GM18870 (cell line): ENCODE results near the gene LFNG.
"Not testable (repeated sequence)": the region's sequence is repeated elsewhere in the genome, so short reads cannot be mapped to it uniquely, and the experiment has no call there.

Source experiments
- ATAC-seq: cut with Tn5 transposase; IDR thresholded peaks from one replicate; pipeline ENCODE4 v1.9.1; 2021; ENCODE audit warnings: moderate library complexity; ENCODE audit not compliant: unreplicated experiment

The LFNG gene

DNA sequence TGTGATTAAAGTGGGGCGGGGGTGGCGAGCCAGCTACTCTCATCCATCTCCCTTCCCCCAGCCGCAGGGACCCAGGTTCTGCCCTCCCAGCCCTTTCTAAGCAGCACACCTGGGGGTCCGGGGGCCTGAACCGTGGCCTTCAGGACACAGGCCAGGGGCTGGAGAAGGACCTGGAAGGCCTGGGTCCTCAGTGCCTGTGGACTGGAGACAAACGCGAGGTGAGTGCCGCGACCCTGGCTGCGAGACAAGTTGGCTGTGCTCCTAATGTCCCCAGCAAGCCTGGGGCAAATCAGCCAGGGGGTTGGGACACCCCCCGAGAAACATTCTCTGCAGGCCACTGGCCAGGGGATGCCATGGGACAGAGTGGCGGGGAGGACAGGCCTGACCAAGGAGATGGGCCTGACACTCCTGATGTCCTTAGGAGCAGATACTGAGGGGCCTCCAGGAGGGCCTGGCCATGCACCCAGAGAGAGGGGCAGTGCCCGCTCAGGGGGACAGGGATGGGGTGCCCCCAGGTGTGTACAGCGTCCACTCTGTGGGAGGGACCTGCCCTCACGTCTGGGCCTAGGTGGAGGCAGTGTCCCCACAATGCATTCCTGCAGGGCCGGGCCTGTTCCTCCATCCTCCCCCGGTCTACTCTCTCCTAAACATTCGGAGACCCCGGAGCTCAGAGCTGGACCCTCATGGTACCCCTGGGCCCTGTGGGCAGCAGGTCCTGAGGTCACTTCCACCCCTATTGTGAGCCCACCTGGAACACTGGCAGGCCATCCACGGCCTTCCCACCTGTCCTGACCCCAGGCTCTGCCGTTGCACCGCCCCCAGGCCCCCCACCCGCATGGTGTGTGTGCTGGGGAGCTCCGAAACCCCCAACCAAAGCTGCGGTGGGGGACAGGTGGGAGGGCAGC, 22.7 kb downstream of the LFNG start:
- no peak for ATAC-seq

- ATAC-seq, result no peak
Measured at GRCh38 chr7:2542916-2543871, 23.6 kb downstream of the LFNG start.

DNA sequence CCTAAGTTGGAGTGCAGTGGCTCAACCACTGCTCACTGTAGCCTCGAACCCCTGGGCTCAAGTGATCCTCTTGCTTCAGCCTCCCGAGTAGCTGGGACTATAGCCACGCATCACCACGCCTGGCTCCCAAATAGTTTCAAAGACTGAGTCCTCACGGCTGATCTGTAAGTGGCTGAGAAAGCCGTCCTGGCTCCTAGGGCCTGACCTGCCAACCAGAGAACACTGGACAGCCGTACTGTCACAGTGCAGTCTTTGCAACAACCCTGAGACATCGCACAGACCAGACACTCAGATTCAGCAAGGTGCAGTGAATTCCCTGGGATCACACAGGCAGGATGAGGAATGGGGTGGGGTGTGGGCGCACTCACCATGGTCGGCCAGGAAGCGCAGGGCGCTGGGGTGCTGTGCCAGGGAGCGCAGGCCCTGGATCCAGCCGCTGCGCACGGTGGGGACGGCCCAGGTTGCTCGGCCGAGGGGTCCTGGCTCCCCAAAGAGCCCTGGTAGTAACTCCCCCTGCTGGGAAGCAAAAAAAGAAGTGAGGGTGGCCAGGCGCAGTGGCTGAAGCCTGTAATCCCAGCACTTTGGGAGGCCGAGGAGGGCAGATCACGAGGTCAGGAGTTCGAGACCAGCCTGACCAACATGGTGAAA, 25.1 kb downstream of the LFNG start:
- ATAC-seq, result no peak

DNA sequence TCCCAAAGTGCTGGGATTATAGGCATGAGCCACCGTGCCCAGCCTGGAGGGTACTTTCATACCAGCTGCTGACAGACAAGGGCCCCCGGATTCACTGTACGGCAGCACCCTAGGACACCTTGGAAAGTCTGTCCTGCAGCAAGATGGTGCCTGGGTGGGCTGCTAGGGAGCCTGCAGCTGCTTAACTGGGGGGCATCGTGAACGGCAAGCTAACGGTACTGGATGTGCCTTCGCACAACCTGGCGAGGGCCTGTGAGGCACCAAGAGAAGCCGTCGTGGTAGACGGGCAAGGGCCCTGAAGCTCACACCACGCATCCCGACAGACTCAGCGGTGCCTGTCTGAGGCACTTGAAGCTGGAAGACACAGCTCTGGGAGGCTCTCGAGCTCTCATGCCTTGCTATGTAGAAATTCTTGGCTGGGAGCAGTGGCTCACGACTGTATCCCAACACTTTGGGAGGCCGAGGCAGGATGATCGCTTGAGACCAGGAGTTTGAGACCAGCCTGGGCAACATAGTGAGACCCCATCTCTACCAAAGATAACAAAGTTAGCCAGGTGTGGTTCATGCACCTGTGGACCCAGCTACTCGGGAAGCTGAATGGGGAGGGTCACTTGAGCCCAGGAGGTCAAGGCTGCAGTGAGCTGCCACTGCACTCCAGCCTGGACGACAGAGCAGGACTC, 26.3 kb downstream of the LFNG start:
- ATAC-seq, result no peak

DNA sequence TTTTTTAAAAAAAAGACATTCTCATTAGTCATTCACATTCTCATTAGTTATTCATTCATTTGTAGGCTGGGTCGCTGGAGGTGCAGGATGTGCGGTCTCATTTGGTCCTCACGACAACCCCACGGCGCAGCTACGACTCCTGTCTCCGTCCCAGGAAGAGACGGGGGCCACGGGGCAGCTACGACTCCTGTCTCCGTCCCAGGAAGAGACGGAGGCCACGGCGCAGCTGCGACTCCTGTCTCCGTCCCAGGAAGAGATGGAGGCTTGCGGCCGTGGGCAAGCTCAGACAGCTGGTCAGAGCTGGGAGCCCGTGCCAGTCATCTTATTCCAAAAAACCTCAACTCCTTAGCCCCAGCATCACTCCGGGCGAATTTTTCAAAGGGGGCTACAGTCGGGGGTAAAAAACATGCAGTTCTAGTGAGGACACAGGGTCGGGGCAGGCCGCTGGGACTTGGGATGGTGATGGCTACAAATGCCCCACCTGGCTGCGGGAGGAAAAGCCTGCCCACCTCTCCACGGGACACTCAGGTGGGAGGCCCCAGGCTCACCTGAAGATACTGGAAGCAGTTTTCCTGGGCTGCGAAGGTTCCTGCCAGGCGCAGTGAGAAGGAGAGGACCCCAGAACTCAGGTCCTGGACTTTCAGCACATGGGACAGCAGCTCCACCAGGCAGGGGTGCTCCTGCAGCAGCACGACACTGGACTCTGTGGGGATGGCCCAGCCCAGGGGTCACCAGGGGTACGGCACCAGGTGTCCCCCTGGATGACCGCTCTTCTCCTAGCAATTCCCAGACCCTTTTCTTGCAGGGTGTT, 27.4 kb downstream of the LFNG start:
- ATAC-seq, result no peak

GRCh38 chr7:2551418-2551817, 31.8 kb downstream of the LFNG start:
- no peak for ATAC-seq

- no peak for ATAC-seq
Measured at GRCh38 chr7:2553108-2553507, 33.5 kb downstream of the LFNG start.

DNA sequence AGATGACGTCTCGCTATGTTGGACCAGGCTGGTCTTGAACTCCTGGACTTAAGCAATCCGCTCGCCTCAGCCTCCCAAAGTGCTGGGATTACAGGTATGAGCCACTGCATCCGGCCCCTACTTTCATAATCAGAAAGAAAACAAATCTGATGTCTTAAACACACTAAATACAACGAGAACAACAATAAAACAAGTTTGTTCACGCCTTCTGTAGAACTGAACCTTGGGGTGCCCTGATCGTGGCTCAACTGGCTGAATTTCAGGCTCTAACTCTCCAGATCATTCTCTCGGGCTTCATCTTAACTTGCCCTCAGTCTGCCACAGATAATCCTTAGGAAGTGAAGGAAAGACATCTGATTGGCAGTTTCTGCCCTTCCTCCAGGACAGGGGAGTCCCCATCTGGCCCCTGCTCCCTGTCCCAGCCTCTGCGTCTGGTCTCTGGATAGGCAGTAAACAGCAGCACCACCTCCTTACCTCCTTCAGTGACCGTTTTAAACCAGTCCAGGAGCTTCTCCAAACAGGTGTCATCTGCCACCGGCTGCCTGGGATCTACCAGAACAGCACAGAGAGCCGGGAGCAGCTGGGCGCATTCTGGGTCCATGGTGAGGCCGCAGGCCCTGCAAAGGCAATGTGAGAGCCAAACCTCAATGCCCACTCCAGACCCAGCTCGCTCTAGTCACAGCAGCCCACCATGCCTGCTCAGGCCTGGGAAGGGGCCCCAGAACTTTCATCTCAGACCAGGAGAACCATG, 34.4 kb downstream of the LFNG start:
- ATAC-seq, result no peak

GRCh38 chr7:2554661-2555111, 35.1 kb downstream of the LFNG start:
- no peak for ATAC-seq

DNA sequence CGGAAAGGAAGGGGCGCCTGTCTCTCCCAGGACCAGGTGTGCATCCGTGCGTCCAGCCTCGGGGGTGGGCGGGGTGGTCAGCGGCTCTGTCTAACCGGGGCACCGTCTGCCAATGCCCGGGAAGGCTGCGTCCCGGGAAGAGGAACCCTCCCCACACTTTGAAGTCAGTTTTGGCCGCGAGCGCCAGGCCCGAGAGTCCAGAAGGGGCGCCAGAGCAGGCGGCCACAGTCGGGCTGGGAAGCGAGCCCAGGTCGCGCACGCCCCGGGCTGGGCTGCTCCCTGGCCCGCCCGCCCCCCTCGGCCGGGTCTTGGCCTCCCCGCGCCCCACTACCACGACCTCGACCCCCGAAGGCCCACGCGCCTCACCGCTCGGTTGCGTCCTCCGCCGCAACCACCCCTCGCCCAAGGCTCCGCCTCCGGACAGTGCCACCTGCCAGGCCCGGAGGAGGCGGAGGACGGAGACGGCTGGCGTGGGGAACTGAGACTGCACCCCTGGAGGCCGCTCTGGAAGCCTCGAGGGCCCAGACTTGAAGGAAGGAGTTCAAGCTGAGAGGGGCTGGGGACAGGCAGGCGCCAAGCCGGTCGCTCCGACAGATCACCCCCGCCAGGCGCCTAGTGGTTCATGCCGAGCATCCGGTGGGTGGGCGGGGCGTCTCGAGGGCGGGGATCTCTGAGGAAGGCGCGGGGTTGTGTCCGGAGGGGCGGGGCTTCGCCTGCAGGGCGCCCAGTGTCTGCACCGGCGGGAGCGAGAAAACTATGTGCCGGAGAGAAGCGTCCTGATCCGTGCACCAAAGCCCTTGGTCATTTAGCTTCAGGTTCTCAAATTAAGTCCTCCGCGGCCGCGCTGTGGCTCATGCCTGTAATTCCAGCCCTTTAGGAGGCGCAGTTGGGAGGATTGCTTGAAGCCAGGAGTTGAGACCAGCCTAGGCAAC, 35.8 kb downstream of the LFNG start, which contains the start of gene BRAT1:
BRAT1 (minus strand) TSS at position 404 of the 932 bp plus-strand sequence. CDS start 1,093 bp downstream, outside the sequence.
- peak; percentile 46 for ATAC-seq

DNA sequence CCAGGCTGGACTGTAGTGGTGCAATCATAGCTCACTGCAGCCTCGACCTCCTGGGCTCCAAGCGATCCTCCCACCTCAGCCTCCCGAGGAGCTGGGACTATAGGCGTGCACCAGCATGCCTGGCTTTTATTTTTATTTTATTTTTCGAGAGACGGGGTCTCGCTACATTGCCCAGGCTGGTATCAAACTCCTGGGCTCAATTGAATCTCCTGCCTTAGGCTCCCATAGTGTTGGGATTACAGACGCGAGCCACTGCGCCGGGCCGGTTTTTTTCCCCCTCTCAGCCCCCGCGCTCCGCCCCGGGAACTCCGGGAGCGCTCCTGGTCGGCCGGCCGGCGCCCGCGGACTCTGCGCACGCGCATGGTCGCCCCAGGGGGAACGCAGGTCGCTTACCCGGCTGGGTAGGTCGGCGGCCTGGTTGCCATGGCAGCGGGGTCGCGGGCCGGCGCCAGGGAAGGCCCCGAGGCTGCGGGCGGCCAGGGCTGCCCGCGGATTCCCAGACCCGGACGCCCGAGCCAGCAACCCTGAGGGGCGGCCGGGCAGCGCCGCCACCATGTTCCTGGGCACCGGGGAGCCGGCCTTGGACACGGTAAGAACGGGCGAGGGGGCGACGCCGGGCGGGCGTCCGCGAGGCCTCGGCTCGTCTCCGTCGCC, 39.2 kb downstream of the LFNG start, which contains the start of gene IQCE:
IQCE (plus strand) TSS at position 351 of the 654 bp plus-strand sequence; CDS start at position 554, 203 bp downstream.
- ATAC-seq, result no peak

- no peak for ATAC-seq
Measured at GRCh38 chr7:2559283-2559950, 39.8 kb downstream of the LFNG start.

DNA sequence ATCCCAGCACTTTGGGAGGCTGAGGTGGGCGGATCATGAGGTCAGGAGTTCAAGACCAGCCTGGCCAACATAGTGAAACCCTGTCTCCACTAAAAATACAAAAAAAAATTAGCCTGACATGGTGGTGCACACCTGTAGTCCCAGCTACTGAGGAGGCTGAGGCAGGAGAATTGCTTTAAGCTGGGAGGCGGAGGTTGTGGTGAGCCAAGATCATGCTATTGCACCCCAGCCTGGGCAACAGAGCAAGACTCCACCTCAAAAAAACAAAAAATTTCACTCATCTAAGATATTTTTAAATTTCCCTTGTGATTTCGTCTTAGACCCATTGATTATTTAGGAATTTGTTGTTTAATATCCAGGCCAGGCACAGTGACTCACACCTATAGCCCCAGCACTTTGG, 44.4 kb downstream of the LFNG start:
- ATAC-seq, result not testable (repeated sequence)

DNA sequence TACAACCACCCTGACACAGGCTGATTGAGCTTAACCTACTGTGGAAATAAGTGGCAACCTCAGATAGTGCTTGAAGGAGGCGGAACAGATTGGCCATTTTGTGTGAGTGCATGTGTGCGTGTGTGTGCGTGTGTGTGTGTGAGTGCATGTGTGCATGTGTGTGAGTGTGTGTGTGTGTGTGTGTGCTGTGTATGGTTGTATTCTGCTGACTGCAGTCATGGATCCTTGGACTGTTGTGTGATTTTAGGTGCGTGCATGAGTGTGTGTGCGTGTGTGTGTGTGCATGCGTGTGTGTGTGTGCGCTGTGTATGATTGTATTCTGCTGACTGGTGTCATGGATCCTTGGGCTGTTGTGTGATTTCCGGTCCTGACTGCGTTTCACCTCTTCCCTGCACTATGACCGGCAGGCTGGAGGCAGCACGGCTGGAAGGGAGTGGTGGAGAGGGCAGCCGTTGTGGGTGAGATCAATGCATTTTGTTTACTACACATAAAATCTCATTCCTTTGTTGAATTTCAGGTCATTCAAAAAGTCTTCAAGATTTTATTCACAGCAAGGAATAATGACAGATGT, 45.5 kb downstream of the LFNG start:
- no peak for ATAC-seq

GRCh38 chr7:2566348-2566889, 46.8 kb downstream of the LFNG start:
- ATAC-seq, result no peak
